ENCODE data around the gene LSM12.

DNA sequence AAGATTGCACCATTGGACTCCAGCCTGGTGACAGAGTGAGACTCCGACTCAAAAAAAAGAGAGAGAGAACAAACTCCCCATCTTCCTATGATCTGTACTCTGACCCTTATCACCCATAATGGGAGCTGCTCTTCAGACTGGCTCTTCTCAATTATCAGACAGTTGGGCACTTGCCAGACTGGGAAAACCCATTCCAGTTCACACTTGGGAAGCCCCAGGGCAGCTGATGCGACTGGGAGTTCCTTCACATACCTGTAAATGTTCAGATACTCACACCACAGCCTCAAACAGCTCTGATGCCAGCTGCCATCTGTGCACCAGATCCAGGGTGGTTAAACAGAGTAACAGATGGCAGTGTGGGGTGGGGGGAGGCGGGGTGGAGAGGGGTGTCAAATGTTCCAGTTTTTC, 27.9 kb downstream of the LSM12 start:
- TF ChIP-seq, protein P1, sequence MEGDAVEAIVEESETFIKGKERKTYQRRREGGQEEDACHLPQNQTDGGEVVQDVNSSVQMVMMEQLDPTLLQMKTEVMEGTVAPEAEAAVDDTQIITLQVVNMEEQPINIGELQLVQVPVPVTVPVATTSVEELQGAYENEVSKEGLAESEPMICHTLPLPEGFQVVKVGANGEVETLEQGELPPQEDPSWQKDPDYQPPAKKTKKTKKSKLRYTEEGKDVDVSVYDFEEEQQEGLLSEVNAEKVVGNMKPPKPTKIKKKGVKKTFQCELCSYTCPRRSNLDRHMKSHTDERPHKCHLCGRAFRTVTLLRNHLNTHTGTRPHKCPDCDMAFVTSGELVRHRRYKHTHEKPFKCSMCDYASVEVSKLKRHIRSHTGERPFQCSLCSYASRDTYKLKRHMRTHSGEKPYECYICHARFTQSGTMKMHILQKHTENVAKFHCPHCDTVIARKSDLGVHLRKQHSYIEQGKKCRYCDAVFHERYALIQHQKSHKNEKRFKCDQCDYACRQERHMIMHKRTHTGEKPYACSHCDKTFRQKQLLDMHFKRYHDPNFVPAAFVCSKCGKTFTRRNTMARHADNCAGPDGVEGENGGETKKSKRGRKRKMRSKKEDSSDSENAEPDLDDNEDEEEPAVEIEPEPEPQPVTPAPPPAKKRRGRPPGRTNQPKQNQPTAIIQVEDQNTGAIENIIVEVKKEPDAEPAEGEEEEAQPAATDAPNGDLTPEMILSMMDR (IDR thresholded peaks at IDR 0.05; ENCODE audit: low read depth, low read length, poor library complexity, severe bottlenecking), result no peak
- TF ChIP-seq EZH2phosphoT487 (IDR thresholded peaks at IDR 0.05; ENCODE audit: borderline replicate concordance, low read length), result no peak
